GM13976 (cell line): ENCODE results near the gene ATOH1.
A peak's percentile ranks its signal among the peaks of the same experiment; 100 is the strongest.

Experiments used
- DNase-seq: peaks from one replicate; pipeline ENCODE4 v3.0.0; 2012; ENCODE audit warnings: low spot score
- in situ Hi-C: fragments of 300-500 bp; cut with MboI; formaldehyde crosslinking; loops from one replicate; pipeline ENCODE4 v1.12.0; 2022; ENCODE audit warnings: low sequenced_read_pairs, mixed read lengths, inconsistent platforms; ENCODE audit not compliant: unreplicated experiment
- TF ChIP-seq, protein P1 (sequence below): IDR thresholded peaks from 2 replicates; pipeline ENCODE4 v1.5.1; 2012; ENCODE audit warnings: borderline replicate concordance, mild to moderate bottlenecking; ENCODE audit not compliant: insufficient read depth; ENCODE audit errors: extremely low read depth, missing control alignments, control extremely low read depth

ATOH1 gene

DNA sequence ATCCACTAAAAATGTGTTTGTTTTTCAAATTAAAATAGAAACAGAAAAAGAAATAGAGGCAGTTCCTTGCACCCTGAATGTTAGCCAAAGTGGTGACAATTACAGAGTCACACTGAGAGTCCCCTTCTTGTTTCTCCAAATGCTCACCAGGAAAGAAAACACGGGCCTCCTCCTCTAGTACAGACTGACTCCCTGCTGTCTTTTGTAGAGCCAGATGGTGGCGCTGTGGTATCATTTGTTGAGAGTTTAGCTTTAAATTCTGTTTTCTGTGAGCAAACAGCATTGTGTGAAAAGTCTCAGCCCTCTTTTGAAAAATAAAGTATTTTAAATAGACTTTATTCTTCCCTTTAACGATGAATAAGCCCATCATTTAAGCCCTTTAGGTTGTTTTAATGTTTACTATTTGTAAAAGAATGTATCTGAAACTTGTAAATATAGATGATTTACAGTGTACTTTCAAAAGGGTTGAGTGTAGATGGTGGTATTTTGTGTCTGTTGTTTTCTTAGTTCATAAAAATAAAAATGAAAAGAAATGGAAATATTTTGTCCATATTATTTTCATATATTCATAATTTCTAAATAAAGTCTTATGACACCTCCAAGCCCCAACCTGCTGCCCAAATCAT lies 36.9 kb upstream of the ATOH1 start:
- TF ChIP-seq, protein P1, sequence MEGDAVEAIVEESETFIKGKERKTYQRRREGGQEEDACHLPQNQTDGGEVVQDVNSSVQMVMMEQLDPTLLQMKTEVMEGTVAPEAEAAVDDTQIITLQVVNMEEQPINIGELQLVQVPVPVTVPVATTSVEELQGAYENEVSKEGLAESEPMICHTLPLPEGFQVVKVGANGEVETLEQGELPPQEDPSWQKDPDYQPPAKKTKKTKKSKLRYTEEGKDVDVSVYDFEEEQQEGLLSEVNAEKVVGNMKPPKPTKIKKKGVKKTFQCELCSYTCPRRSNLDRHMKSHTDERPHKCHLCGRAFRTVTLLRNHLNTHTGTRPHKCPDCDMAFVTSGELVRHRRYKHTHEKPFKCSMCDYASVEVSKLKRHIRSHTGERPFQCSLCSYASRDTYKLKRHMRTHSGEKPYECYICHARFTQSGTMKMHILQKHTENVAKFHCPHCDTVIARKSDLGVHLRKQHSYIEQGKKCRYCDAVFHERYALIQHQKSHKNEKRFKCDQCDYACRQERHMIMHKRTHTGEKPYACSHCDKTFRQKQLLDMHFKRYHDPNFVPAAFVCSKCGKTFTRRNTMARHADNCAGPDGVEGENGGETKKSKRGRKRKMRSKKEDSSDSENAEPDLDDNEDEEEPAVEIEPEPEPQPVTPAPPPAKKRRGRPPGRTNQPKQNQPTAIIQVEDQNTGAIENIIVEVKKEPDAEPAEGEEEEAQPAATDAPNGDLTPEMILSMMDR: peak; percentile 78
- in situ Hi-C loops: loop anchor here (25.0 kb wide), 1 partner anchor 346 kb away; no protein-coding TSS in a partner anchor
- DNase-seq: peak; percentile 50

DNA sequence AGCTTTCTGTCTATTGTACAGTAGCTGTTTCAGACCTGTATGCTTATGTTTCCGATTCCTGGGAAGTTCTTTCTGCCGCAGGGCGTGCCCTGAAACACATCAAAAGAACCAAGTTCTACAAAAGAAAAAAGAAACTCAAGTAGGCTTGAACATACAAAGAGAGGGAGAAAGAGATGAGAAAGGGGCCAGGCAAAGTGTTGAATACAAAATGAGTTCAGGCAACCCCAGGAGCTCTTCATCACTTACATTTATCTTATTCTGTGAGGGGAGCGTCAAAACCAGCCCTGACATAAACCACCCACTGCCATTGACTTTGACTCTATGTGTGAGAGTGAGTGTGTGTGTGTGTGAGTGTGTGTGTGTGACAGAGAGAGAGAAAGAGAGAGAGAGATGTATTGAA lies 26.5 kb upstream of the ATOH1 start:
- in situ Hi-C loops: no loop called here
- DNase-seq: no peak

DNA sequence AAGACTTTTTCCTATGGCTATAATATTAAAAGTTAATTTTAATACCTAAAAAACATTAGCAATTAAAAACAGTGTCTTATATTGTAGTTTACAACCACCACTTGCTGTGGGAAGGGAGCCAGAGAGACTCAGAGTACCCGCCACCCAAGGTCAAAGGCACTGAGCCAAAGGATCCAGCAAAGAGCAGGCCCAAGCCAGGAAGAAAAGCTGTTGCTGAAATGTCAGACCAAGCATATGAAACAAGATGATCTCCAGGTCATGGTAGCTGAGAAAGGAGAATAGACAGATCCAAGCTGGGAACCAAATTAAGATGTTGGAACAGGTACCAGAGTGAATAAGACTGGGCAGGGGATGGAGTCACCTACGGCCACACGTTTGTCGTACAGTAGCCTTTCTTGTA lies 18.8 kb upstream of the ATOH1 start:
- no peak for DNase-seq
- TF ChIP-seq, protein P1: no peak
- in situ Hi-C loops: no loop called here

More for the DNA sequence above, 26.5 kb upstream of the ATOH1 start:
- TF ChIP-seq, protein P1: no peak

DNA sequence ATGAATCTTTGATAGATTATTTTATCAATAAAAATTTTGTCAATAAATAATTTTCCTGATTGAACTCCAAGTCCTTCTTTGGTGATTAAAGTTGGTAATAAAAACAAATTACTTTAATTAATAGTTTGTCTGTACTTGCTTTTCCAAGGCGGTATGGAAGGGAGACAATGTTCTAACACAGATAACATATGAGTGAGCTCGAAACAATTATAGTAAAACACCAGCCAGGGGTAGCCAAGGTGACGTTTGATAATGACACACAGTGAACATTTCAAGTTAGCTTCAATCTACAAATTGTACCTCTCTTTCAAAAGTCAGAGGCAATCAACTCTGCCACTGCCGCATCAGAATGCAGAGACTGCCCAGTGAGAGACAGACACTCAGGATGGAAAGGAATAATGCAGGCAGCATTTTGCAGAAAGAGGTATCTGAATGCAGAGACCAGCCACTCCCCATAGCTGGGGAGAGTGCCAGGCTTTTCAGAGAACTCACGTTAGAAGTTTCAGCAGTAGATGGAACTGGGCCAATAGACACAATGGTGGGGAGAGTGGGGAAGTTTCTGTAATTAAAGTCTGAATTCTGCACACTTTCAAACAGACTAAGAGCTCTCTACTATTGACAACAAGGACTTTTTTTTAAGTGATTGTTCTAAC lies 18.1 kb upstream of the ATOH1 start:
- in situ Hi-C loops: no loop called here
- TF ChIP-seq, protein P1: no peak
- no peak for DNase-seq

DNA sequence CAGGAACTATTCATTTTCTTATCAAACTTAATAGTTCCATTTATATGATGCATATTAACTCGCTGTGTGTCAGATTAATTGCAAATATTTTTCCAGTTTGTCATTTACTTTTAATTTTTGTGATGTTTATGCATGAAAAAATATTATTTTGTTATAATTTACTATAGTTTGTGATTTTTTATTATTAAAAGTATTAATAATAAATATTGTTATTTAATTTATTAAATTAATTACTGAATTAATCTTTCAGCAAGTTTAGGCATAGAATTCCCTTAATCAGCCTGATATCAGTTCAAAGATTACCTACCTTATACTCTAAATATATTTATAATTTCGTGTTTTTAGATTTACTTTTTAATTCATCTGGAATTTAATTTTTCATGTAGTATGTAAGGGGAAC lies 15.5 kb upstream of the ATOH1 start:
- DNase-seq: no peak
- TF ChIP-seq, protein P1: no peak
- in situ Hi-C loops: no loop called here

DNA sequence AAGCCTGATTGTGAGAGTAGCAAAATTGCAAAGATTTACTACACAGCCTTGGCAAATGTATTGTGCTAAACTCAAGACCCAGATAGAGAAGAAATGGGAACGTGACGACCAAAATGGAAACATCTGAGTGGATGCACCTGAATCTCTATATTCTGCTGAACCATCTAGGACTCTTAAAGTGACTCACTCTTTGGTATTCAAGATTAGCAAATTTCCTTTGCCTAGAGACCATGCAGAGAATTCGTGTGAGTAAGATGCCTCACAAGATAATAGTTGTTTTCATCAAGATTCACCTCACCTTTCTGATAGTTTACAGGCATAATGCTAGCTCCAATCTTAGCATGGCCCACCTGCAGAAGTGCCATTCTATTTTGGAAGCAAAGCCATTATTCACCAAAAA lies 14.4 kb upstream of the ATOH1 start:
- in situ Hi-C loops: no loop called here
- no peak for DNase-seq

More for the DNA sequence above, 14.4 kb upstream of the ATOH1 start:
- TF ChIP-seq, protein P1: no peak
